ENCODE measurements around the gene FAM78A. TPM values are rescaled to one million over a fixed set of nuclear protein-coding genes. Genes with fewer than 3 reads are reported as not detected.
"Not testable (repeated sequence)": the region's sequence is repeated elsewhere in the genome, so short reads cannot be mapped to it uniquely, and the experiment has no call there.

FAM78A gene
- total RNA-seq, 1 experiment from 2014 or later = 7.4 TPM

DNA sequence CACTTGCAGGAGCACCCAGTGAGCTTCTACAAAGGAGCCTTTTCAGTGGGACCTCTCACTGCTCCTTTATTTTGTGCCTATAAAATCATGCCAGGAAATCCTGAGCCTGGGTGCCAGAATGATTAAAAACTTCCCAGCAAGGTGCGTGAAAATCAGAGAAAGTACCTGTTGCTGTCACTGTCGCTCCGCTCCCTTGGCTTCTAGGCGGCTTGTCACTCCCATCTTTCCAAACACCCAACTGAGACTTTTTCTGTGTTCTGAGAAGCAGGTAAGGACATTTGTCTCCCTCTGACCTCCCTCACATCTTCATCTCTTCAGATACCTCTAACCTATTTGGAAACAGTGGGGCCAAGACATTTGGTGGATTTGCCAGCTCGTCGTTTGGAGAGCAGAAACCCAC, 53.9 kb downstream of the FAM78A start:
- DNase-seq (ENCODE audit: low spot score) = no peak
- in situ Hi-C loops (cut with HindIII; ENCODE audit: low sequenced_read_pairs) = no loop called here

DNA sequence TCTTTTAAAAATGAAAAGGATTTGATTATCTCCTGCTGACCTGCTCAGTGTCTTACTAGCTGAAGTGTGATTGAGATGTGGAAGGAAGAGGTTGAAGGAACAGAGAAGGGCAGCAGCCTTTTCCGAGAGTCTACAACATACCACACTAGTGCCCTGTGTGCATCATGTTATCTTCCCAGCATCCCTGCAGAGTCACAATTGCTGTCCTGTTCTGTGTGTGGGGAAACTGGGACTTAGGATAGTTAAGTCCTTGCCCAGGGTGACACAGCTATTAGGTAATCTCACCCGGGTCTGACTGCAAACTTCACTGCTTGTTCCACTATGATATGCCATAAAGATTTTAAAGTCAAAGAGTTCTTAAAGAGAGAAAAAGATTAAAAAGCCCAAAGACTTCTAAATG, 55.8 kb downstream of the FAM78A start:
- in situ Hi-C loops (cut with HindIII; ENCODE audit: low sequenced_read_pairs) = no loop called here
- DNase-seq (ENCODE audit: low spot score) = no peak

DNA sequence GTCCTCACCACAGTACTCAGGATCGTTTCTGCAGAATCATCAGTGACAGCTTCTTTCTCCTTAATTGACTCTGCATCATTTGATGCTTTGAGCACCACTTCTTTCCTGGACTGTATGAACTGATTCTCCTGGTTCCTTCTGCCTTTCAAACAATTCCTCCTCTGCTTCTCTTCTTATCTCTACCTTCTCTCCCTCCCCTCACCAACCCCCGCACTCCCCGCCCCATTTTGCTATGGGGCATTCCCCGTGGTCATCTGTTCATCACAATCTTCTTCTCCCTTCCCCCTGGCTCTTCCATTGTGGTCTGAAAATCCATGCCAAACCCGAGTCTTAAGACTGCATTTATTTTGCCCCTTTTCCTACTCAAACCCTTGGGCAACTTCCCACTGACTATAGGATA, 57.9 kb downstream of the FAM78A start:
- DNase-seq (ENCODE audit: low spot score) = no peak
- in situ Hi-C loops (cut with HindIII; ENCODE audit: low sequenced_read_pairs) = no loop called here

DNA sequence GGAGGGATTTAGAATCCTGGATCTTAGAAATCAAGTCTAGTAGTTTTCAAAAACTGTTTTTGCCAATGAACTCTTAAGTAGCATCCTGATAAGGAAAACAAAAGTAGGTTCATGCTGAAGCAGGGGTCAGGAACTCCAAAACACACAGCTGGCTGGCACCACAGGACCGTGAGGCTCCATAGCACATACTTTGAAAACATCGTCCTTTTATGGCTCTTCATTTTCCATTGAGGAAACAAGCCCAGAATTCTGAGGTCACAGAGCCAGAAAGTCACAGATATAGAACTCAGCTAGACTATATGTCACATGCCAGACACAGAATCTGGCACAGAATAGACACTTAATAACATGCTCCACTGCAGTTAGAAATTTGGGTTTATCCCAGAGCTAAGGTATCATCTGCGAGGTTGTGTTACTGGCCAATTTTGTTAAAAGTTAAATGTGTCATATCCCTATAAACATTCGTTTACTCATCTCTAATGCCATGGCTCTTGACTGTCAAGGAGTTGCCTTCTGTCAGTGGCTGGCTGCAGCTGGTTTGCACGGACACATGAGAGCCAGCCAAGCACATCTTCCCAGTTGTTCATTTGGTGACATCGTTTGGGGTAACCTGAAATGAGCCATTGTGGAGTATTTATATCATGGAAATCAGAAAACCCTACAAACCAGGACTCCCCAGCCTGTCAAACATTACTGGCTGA, 58.8 kb downstream of the FAM78A start:
- DNase-seq (ENCODE audit: low spot score) = no peak
- in situ Hi-C loops (cut with HindIII; ENCODE audit: low sequenced_read_pairs) = no loop called here

DNA sequence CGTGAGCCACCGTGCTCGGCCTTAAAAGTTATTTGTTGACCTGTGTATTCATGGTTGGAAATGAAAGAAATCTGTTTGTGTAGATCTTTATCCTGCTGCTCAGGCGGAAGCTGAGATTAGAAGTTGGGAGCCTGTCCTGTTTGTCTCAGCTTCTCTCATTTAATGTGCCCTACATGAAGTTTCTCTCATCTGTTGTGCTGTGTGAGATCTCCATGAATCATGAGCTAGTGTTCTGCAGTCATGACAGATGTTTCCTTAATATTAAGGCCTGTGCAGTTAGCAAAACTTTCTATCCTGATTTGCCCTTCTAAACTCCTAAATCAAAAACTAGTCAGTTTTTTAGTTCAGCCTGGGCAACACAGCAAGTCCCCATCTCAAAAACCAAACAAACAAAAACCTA, 59.5 kb downstream of the FAM78A start:
- in situ Hi-C loops (cut with HindIII; ENCODE audit: low sequenced_read_pairs) = no loop called here
- no peak for DNase-seq (ENCODE audit: low spot score)

DNA sequence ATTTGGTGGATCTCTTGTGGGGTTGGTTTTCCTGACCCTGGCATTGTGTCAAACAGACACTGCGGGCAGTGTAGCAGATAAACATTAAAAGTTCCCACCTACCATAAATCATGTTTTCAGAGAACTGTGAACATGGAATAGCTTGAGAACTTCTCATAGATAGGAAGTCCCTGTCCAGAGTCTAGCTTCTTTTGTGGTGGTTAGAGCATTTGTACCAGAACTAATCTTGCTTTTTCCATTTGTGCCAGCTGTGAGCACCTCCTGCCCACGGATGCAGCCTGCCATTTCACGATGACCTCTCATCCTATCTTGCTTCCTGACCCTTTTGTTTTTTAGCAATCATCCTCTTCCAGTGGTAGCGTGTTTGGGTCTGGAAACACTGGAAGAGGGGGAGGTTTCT, 61.4 kb downstream of the FAM78A start:
- in situ Hi-C loops (cut with HindIII; ENCODE audit: low sequenced_read_pairs) = no loop called here
- no peak for DNase-seq (ENCODE audit: low spot score)

DNA sequence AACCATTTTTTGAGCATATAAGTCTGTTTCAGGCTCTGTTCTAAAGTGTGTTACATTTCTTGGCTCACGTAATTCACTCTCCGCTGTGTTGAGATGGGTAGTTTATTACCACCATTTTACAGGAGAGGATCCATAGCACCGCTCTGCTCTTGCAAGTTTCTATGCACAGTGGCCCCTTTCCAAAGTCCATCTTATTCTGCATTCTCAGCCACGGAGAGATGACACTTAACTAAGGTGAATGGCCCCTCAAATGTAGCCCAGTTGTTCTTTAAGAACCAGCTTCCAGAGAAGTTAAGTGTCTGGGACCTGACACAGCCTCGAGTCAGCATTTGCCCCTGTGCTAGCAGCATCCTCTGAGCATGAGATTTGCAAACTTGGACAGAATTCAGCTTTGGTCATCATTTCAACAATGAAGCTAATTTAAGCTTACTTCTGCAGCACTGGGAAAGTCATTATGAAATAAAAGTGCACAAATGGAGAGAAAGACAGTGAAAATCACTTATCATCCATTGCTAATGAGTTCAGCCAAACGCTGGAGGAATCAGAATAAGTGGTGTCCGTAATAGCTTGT, 61.9 kb downstream of the FAM78A start:
- peak; percentile 10 for DNase-seq (ENCODE audit: low spot score)
- in situ Hi-C loops (cut with HindIII; ENCODE audit: low sequenced_read_pairs) = no loop called here

DNA sequence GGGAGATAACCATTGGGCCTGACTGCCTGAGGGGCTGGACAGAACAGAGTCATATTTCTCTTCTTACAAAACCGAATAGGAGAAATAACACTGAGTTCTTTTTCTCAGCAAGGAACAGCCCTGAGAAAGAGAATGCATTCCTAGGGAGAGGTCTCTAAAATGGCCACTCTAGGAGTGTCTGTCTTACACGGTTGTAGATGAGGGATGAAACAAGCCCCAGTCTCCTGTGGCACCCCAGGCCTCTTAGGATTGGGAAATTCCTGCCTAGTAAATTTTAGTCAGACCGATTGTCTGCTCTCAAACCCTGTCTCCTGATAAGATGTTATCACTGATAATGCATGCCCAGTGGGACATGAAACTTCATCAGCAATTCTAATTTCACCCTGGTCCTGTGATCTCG, 64.4 kb downstream of the FAM78A start:
- in situ Hi-C loops (cut with HindIII; ENCODE audit: low sequenced_read_pairs); DNase-seq (ENCODE audit: low spot score): not testable (repeated sequence)

Other genes starting within 250 kb of the FAM78A start
- 25.5 and 26.9 TPM in 2 replicates for gene AIF1L, start 180.0 kb downstream of the FAM78A start, total RNA-seq (2014; rRNA removed; shearing (Covaris generic))
- gene NUP214, start 150.9 kb downstream of the FAM78A start, total RNA-seq (2014; rRNA removed; shearing (Covaris generic)) = 9.4 and 11.9 TPM in 2 replicates
- 6.4 and 8.2 TPM in 2 replicates for gene PLPP7, start 13.2 kb upstream of the FAM78A start, total RNA-seq (2014; rRNA removed; shearing (Covaris generic))
- gene PRRC2B, start 117.6 kb upstream of the FAM78A start, total RNA-seq (2014; rRNA removed; shearing (Covaris generic)) = 48.4 and 51.2 TPM in 2 replicates
- gene POMT1, start 226.4 kb upstream of the FAM78A start, total RNA-seq (2014; rRNA removed; shearing (Covaris generic)) = 19.4 and 36.5 TPM in 2 replicates